HUES64 (cell line): ENCODE results near the gene TRIM24.

Experiments
- H3K27ac ChIP-seq: 2 replicates; pipeline ENCODE4 v1.7.0; 2013; ENCODE audit warnings: low read depth, low read length, inconsistent platforms
- H3K27me3 ChIP-seq: 2 replicates; pipeline ENCODE4 v1.6.1; 2013; ENCODE audit warnings: mild to moderate bottlenecking, low read length; ENCODE audit not compliant: insufficient read depth
- H3K36me3 ChIP-seq: 2 replicates; pipeline ENCODE4 v1.6.1; 2013; ENCODE audit warnings: mild to moderate bottlenecking, low read length; ENCODE audit not compliant: insufficient read depth
- H3K4me1 ChIP-seq: 2 replicates; pipeline ENCODE4 v1.6.1; 2013; ENCODE audit warnings: mild to moderate bottlenecking, low read length, moderate library complexity; ENCODE audit not compliant: insufficient read depth
- H3K4me3 ChIP-seq: 2 replicates; pipeline ENCODE4 v1.5.1; 2013; ENCODE audit warnings: mild to moderate bottlenecking, low read length, moderate library complexity
- H3K9ac ChIP-seq: 2 replicates; pipeline ENCODE4 v1.6.1; 2013; ENCODE audit warnings: mild to moderate bottlenecking, low read depth, low read length
- H3K9me3 ChIP-seq: 2 replicates; pipeline ENCODE4 v1.6.1; 2013; ENCODE audit warnings: low read depth, low read length; ENCODE audit not compliant: insufficient read depth
- WGBS: fragments of 150-250, 120-280 bp; methylation state at CpG from one replicate; pipeline ENCODE4 v1.1.7; 2013; ENCODE audit warnings: missing lambda C conversion rate; 5-methylcytosine and 5-hydroxymethylcytosine counted together

Gene TRIM24

DNA sequence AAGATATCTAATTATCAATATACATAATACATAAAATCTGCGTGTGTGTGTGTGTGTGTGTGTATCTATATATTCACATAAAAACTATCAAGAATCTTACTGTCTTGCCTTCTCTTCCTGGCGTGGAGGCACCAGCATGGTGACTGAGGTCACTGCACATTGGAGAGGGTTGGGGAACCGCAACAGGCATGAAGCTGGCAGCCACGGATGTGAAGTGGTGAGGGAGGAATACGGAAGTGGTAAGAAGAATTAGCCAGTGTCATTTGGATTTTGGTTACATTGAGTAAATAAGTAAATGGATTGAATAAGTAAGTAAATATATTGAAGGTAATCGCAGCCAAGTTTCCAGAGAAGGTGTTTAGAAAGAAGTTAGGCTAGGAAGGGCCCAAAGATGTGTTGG lies 85.1 kb downstream of the TRIM24 start:
- no peak overlapping the region for H3K9ac ChIP-seq
- no peaks in the 10 kb centered on the region for H3K9me3 ChIP-seq
- H3K27me3 ChIP-seq, result no peaks in the 10 kb centered on the region
- no peak overlapping the region for H3K4me3 ChIP-seq
- 76% methylated on average over 5 of the region's 6 CpGs for WGBS
- peaks cover 100% of the 10 kb centered on the region for H3K36me3 ChIP-seq
- no peaks in the 10 kb centered on the region for H3K4me1 ChIP-seq
- no peak overlapping the region for H3K27ac ChIP-seq

DNA sequence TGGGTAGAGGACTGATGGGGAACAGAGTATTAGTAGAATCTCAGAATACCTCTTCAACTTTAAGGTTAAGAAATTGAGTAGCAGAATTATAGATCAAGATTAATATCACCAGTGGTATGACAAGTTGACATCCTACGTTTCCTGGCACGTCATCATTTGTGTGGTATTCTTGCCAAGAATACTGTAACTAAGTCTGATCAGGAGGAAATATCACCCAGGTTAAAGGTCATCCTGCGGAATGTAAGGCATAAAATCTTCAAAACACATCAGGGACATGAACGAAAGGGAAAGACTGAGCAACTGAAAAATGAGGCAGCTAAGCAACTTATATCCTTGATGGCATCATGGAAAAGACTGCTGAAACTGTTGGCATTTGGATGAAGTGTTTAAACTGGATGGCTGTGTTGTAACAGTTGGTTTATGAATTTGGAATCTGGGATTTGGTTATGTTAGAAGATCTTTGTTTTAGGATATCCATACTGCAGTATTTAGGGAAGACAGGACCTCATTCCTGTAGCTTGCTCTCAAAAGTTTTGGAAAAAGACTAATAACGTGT lies 86.1 kb downstream of the TRIM24 start:
- H3K9me3 ChIP-seq, result no peaks in the 10 kb centered on the region
- no peak overlapping the region for H3K4me3 ChIP-seq
- H3K36me3 ChIP-seq, result peaks cover 100% of the 10 kb centered on the region

DNA sequence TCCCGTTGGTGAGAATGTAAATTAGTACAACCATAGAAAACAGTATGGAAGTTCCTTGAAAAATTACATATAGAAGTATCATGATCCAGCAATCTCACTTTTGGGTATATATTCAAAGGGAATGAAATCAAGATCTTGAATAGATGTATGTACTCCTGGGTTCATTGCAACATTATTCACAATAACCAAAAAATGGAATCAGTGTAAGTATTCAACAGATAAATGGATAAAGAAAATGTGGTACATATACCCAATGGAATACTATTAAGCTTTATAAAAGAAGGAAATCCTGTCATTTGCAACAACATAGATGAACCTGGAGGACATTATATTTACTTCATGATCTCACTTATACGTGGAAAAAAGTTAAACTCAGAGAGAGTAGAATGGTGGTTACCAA lies 86.8 kb downstream of the TRIM24 start:
- H3K4me1 ChIP-seq, result no peaks in the 10 kb centered on the region
- H3K9me3 ChIP-seq, result no peaks in the 10 kb centered on the region
- 100% methylated on average over 2 of the region's 2 CpGs for WGBS
- no peak overlapping the region for H3K4me3 ChIP-seq
- no peak overlapping the region for H3K9ac ChIP-seq
- no peaks in the 10 kb centered on the region for H3K27me3 ChIP-seq
- no peak overlapping the region for H3K27ac ChIP-seq
- peaks cover 100% of the 10 kb centered on the region for H3K36me3 ChIP-seq

More for the DNA sequence above, 86.1 kb downstream of the TRIM24 start:
- no peak overlapping the region for H3K9ac ChIP-seq
- 93% methylated on average over 5 of the region's 5 CpGs for WGBS
- H3K4me1 ChIP-seq, result no peaks in the 10 kb centered on the region
- no peaks in the 10 kb centered on the region for H3K27me3 ChIP-seq
- no peak overlapping the region for H3K27ac ChIP-seq

DNA sequence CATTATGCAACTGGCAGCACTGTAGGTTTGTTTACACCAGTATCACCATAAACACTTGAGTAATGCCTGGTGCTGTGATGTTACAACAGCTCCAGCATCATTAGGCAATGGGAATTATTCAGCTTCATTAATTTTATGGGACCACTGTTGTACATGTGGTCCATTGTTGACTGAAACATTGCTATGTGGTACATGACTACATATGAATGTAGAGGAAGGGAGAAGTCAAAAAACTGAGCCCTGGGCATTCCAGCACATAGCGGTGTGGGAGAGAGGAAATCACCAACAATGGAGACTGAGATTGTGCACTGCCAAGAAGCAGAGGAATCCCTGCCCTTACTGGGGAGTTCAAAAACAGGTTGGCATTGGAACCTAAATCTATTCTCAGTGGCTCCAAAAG lies 89.0 kb downstream of the TRIM24 start:
- Histone ChIP-seq H3K4me3 (no peak overlapping the region), H3K9me3 (peaks cover 19% of the 10 kb centered on the region), H3K9ac (no peak overlapping the region), H3K27me3 (no peaks in the 10 kb centered on the region), H3K27ac (no peak overlapping the region), H3K4me1 (no peaks in the 10 kb centered on the region), H3K36me3 (peaks cover 100% of the 10 kb centered on the region)
- WGBS, result 95% methylated on average over 1 of the region's 1 CpG

DNA sequence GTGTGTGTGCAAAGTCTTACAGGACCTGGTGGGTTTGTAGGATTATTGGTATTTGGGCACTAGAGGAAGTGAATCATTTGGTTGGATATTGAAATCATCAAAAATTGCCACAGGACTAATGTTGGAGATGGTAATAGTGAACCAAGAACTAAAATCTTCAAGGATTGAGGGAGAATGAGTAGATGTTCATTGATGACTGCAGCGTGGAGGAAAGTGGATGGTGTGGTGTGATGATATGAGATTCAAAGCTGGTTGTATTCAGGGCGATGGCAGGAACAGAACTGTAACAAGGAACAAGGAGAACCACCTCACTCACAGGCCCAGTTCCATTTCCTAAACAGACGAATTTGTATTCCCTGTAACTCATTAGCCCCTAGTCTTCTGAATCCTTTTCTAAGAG lies 90.3 kb downstream of the TRIM24 start:
- WGBS, result 86% methylated on average over 2 of the region's 3 CpGs
- Histone ChIP-seq H3K9ac (no peak overlapping the region), H3K4me1 (no peaks in the 10 kb centered on the region), H3K27me3 (no peaks in the 10 kb centered on the region), H3K9me3 (peaks cover 32% of the 10 kb centered on the region), H3K36me3 (peaks cover 100% of the 10 kb centered on the region), H3K4me3 (no peak overlapping the region), H3K27ac (no peak overlapping the region)

DNA sequence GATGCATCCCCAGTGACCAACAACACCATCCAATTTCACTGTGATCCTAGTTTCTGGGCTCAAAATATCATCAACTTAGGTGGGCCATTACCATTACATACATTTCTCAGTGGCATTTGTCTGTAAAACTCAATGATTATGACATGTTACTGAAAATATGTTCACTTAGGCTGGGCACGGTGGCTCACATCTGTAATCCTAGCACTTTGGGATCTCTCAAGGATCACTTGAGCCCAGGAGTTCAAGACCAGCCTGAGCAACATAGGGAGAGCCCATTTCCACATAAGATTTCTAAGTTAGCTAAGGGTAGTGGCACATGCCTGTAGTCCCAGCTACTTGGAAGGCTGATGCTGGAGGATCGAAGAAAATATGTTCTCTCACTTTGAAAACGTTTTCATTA lies 91.0 kb downstream of the TRIM24 start:
- Histone ChIP-seq H3K27ac (no peak overlapping the region), H3K9me3 (peaks cover 37% of the 10 kb centered on the region), H3K36me3 (peaks cover 99% of the 10 kb centered on the region), H3K4me3 (no peak overlapping the region), H3K9ac (no peak overlapping the region), H3K4me1 (no peaks in the 10 kb centered on the region), H3K27me3 (no peaks in the 10 kb centered on the region)
- 94% methylated on average over 3 of the region's 3 CpGs for WGBS

DNA sequence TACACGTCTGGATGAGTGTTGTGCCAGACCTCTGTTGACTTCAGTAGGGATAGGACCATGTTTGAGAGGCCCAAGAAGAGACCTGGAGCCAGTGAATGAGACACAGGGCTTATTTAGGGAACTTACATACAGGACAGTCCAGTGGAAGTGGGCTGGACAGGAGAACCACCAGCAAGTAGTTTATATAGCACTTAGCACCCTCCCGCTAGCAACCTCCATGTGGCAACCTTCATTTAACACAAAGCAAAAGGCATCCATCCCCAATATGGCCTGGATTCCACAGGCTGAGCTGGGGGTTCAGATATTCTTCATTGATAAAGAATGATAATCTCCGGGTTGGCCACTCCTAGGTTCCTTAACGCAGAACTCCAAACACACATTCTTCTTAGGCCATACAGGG lies 93.7 kb downstream of the TRIM24 start:
- peaks cover 99% of the 10 kb centered on the region for H3K36me3 ChIP-seq
- H3K9me3 ChIP-seq, result peaks cover 56% of the 10 kb centered on the region
- 97% methylated on average over 4 of the region's 4 CpGs for WGBS
- no peaks in the 10 kb centered on the region for H3K27me3 ChIP-seq
- H3K4me1 ChIP-seq, result no peaks in the 10 kb centered on the region
- no peak overlapping the region for H3K4me3 ChIP-seq
- no peak overlapping the region for H3K27ac ChIP-seq
- H3K9ac ChIP-seq, result no peak overlapping the region

DNA sequence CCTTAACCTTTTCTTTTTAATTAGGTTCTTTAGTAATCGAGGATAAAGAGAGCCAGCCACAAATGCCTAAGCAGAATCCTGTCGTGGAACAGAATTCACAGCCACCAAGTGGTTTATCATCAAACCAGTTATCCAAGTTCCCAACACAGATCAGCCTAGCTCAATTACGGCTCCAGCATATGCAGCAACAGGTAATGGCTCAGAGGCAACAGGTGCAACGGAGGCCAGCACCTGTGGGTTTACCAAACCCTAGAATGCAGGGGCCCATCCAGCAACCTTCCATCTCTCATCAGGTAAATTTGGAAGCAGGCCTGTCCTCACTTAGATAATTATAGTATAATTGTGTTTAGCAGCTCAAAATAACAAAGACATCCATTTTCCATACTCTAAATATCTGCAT lies 94.6 kb downstream of the TRIM24 start:
- 96% methylated on average over 4 of the region's 4 CpGs for WGBS
- Histone ChIP-seq H3K36me3 (peaks cover 99% of the 10 kb centered on the region), H3K27me3 (no peaks in the 10 kb centered on the region), H3K27ac (no peak overlapping the region), H3K4me1 (no peaks in the 10 kb centered on the region), H3K9ac (no peak overlapping the region), H3K9me3 (peaks cover 56% of the 10 kb centered on the region), H3K4me3 (no peak overlapping the region)

DNA sequence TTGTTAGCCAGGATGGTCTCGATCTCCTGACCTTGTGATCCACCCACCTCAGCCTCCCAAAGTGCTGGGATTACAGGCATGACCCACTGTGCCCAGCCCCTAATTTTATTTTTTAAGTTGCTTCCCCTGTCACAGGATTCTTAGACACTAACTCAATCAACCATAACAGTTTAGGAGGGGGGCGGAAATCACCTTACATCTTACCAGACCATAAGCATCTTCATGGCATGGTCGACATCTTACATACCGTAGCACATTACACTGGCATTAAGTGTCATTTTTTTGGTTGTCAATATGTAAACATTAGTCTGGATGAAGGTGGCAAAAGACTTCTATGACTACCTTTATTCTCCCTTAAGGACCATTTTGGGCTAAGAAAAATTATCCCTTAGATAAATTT lies 95.6 kb downstream of the TRIM24 start:
- WGBS, result 96% methylated on average over 3 of the region's 4 CpGs

DNA sequence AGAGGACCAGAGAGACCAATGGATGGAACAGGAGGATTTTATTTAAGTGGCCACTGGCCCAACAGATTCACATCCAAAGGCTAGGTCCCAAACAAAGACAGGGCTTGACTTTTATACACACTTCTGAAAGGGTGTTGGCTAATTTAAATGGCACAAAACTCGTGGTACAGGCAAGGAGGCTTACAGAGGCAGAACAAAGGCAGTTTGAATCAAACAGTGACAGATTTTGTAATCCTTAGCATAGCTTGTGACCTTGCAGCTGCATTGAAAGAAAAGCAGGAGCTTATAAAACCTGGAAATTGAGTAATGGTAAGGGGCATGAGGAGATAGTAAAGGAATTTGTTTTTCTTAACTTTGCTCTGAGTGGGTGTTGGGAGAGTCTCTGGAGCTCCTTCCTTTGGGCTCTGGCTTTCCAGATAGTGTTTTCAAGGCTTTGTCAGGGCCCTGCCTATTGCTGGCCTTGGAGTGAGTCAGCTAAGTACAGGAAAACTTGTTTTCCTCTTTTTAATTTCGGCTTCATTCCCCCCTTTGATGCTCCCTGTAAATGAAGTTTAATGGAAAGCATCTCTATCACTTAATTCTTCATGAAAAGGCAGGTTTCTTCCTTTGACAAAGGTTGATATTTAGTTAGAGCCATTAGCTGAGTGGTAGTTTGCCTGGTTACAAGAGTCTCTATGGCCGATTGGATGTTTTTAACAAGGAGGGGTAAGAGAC lies 96.9 kb downstream of the TRIM24 start:
- Histone ChIP-seq H3K36me3 (peaks cover 99% of the 10 kb centered on the region), H3K4me3 (no peak overlapping the region; the same call in 1 of the 2 replicates), H3K27ac (no peak overlapping the region), H3K27me3 (no peaks in the 10 kb centered on the region), H3K9me3 (peaks cover 59% of the 10 kb centered on the region), H3K4me1 (no peaks in the 10 kb centered on the region), H3K9ac (no peak overlapping the region)
- WGBS, result 92% methylated on average over 2 of the region's 3 CpGs

More for the DNA sequence above, 95.6 kb downstream of the TRIM24 start:
- Histone ChIP-seq H3K9ac (no peak overlapping the region), H3K27me3 (no peaks in the 10 kb centered on the region), H3K9me3 (peaks cover 56% of the 10 kb centered on the region), H3K4me3 (no peak overlapping the region), H3K4me1 (no peaks in the 10 kb centered on the region), H3K36me3 (peaks cover 99% of the 10 kb centered on the region), H3K27ac (no peak overlapping the region)

DNA sequence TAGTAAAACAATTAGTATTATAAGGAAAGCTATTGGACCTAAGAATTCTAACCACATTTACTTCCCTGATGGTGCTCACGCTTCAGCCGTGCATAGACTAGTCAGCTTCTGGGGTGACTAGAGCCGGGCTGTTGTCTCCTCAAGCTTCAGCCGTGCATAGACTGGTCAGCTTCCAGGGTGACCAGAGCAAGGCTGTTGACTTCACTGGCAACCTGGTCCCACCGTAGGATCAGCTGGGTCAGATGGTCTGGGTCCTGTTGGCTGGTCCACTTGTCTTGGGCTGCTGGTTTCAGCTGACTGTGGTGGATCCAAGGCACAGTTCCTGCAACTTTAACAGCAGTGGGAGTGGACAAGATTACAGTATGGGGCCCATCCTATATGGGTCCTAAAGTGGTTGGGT lies 99.4 kb downstream of the TRIM24 start:
- H3K4me3 ChIP-seq, result no peak overlapping the region
- no peaks in the 10 kb centered on the region for H3K4me1 ChIP-seq
- 97% methylated on average over 5 of the region's 5 CpGs for WGBS
- H3K27me3 ChIP-seq, result no peaks in the 10 kb centered on the region
- peaks cover 99% of the 10 kb centered on the region for H3K36me3 ChIP-seq
- no peak overlapping the region for H3K9ac ChIP-seq
- peaks cover 49% of the 10 kb centered on the region for H3K9me3 ChIP-seq
- no peak overlapping the region for H3K27ac ChIP-seq
